Measurements from ENCODE around the gene MACROD2. TPM values are rescaled to one million over a fixed set of nuclear protein-coding genes. Genes with fewer than 3 reads are reported as not detected.

MACROD2 gene
- total and polyA plus RNA-seq, 2 experiments from 2014 or later, result 2.8 to 4.3 TPM

DNA sequence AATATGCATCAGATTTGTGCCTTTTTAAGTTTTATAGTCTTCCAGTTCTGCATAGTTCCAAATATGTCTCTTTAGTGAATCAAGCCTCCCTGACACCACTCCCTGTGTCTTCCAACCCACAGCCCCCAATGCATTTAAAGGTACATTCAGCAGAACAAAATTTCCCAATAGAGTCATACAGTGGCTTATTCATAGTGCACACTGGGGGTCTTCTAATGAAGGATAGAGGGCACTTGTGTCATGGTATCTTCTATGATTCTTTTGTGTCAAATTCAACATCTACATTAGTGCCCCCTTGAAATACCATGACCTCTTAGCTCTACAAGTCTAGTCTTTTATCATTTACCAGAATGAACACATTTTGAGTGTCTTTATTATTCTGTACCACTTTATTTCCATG lies 308.3 kb downstream of the MACROD2 start:
- no peaks in the 10 kb centered on the region for H3K9me3 Mint-ChIP-seq
- no peak for DNase-seq (ENCODE audit: low spot score)
- TF ChIP-seq ETS1 (IDR thresholded peaks at IDR 0.05), result no peak
- TF ChIP-seq EZH2 (IDR thresholded peaks at IDR 0.05; ENCODE audit: low read depth, unreplicated experiment), result no peak
- TF ChIP-seq REST (IDR thresholded peaks at IDR 0.05; ENCODE audit: unreplicated experiment), result no peak
- no peak for TF ChIP-seq ZNF331 (CRISPR knock-in tag; IDR thresholded peaks at IDR 0.05; ENCODE audit: low read depth)
- TF ChIP-seq STAT1 (IDR thresholded peaks at IDR 0.05; ENCODE audit: unreplicated experiment), result no peak
- TF ChIP-seq CREB1 (CRISPR knock-in tag; IDR thresholded peaks at IDR 0.05; ENCODE audit: low read depth), result no peak
- no peak for TF ChIP-seq JUNB (IDR thresholded peaks at IDR 0.05; ENCODE audit: unreplicated experiment)
- no peak for TF ChIP-seq ZNF114 (CRISPR knock-in tag; IDR thresholded peaks at IDR 0.05)
- no peak for TF ChIP-seq ZNF462 (CRISPR knock-in tag; IDR thresholded peaks at IDR 0.05)
- no peak for TF ChIP-seq NANOG (IDR thresholded peaks at IDR 0.05; ENCODE audit: borderline replicate concordance)
- TF ChIP-seq, protein P1, sequence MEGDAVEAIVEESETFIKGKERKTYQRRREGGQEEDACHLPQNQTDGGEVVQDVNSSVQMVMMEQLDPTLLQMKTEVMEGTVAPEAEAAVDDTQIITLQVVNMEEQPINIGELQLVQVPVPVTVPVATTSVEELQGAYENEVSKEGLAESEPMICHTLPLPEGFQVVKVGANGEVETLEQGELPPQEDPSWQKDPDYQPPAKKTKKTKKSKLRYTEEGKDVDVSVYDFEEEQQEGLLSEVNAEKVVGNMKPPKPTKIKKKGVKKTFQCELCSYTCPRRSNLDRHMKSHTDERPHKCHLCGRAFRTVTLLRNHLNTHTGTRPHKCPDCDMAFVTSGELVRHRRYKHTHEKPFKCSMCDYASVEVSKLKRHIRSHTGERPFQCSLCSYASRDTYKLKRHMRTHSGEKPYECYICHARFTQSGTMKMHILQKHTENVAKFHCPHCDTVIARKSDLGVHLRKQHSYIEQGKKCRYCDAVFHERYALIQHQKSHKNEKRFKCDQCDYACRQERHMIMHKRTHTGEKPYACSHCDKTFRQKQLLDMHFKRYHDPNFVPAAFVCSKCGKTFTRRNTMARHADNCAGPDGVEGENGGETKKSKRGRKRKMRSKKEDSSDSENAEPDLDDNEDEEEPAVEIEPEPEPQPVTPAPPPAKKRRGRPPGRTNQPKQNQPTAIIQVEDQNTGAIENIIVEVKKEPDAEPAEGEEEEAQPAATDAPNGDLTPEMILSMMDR (conservative IDR thresholded peaks at IDR 0.05; ENCODE audit: low read depth in 2 of 2), result no peak
- no peak for TF ChIP-seq POLR2AphosphoS5 (IDR thresholded peaks at IDR 0.05; ENCODE audit: low read depth)
- TF ChIP-seq EZH2phosphoT487 (IDR thresholded peaks at IDR 0.05; ENCODE audit: unreplicated experiment), result no peak

More for the DNA sequence above, 308.3 kb downstream of the MACROD2 start:
- H3K36me3 Mint-ChIP-seq (ENCODE audit: low read depth), result no peaks in the 10 kb centered on the region
- no peaks in the 10 kb centered on the region for H3K27me3 ChIP-seq (ENCODE audit: insufficient read depth)
- ATAC-seq, result no peak
- H3K36me3 ChIP-seq (ENCODE audit: insufficient read depth), result no peaks in the 10 kb centered on the region
- no peaks in the 10 kb centered on the region for H3K9me2 ChIP-seq (ENCODE audit: insufficient read depth)
- H4K20me1 ChIP-seq (replicated peaks; ENCODE audit: insufficient read depth), result no peaks in the 10 kb centered on the region
- no peaks in the 10 kb centered on the region for H3K79me2 ChIP-seq (replicated peaks; ENCODE audit: insufficient read depth)
- H3K27ac ChIP-seq (ENCODE audit: low read depth), result no peak overlapping the region
- no peak overlapping the region for H2AFZ ChIP-seq
- H3K4me2 ChIP-seq, result no peak overlapping the region
- no peak overlapping the region for H3K4me3 ChIP-seq
- no peaks in the 10 kb centered on the region for H3F3A ChIP-seq (replicated peaks; ENCODE audit: low read depth)
- H3K4me1 ChIP-seq (ENCODE audit: insufficient read depth), result no peaks in the 10 kb centered on the region
- H3K27me3 Mint-ChIP-seq (ENCODE audit: insufficient read depth, low read depth, poor library complexity), result no peaks in the 10 kb centered on the region
- H3K4me1 Mint-ChIP-seq, result peaks cover 5% of the 10 kb centered on the region; the same call in 2 of the 3 replicates
- H3K4me3 Mint-ChIP-seq, result no peak overlapping the region
- no peak overlapping the region for H3K27ac Mint-ChIP-seq

All from GM23338 (cell line).